SK-N-SH treated with all-trans-retinoic acid at 6 μM for 48 hours (cell line): Measurements from ENCODE around the gene SLC7A9.

Experiments used
- ATAC-seq: fragments of 200-7000 bp; cut with Tn5 transposase; 3 replicates; pipeline ENCODE4 v1.9.1; 2020; ENCODE audit warnings: mild to moderate bottlenecking, moderate library complexity
- ARNTL ChIP-seq: fragments of 450-650 bp; formaldehyde crosslinking; IDR thresholded peaks from 2 replicates; pipeline ENCODE4 v1.5.0; 2020; ENCODE audit warnings: low read depth, mild to moderate bottlenecking, moderate library complexity, borderline replicate concordance
- BACH2 ChIP-seq: fragments of 250-450 bp; sonication (Bioruptor Pico); IDR thresholded peaks from 2 replicates; pipeline ENCODE4 v1.9.0; 2021; ENCODE audit warnings: mild to moderate bottlenecking, borderline replicate concordance
- CSDC2 ChIP-seq: fragments of 250-450 bp; sonication (Bioruptor Pico); IDR thresholded peaks from 2 replicates; pipeline ENCODE4 v1.5.0; 2020; ENCODE audit warnings: mild to moderate bottlenecking, moderate library complexity
- ESRRG ChIP-seq: fragments of 250-450 bp; sonication (Bioruptor Pico); IDR thresholded peaks from 2 replicates; pipeline ENCODE4 v1.6.1; 2021; ENCODE audit warnings: mild to moderate bottlenecking
- GLIS3 ChIP-seq: fragments of 250-450 bp; sonication (Bioruptor Pico); IDR thresholded peaks from 2 replicates; pipeline ENCODE4 v1.5.0; 2020; ENCODE audit warnings: mild to moderate bottlenecking, moderate library complexity
- ISL1 ChIP-seq: fragments of 250-450 bp; sonication (Bioruptor Pico); IDR thresholded peaks from 2 replicates; pipeline ENCODE4 v2.1.2; 2022; ENCODE audit warnings: mild to moderate bottlenecking, moderate library complexity
- OSR1 ChIP-seq: fragments of 250-450 bp; sonication (Bioruptor Pico); IDR thresholded peaks from 2 replicates; pipeline ENCODE4 v1.8.0; 2022; ENCODE audit warnings: moderate library complexity, mild to moderate bottlenecking, inconsistent platforms
- PATZ1 ChIP-seq: fragments of 250-450 bp; sonication (Bioruptor Pico); IDR thresholded peaks from 2 replicates; pipeline ENCODE4 v1.8.0; 2020; ENCODE audit warnings: mild to moderate bottlenecking, moderate library complexity, borderline replicate concordance
- PPARA ChIP-seq: fragments of 250-450 bp; sonication (Bioruptor Pico); IDR thresholded peaks from 2 replicates; pipeline ENCODE4 v1.5.0; 2020; ENCODE audit warnings: mild to moderate bottlenecking, borderline replicate concordance
- RARB ChIP-seq: fragments of 250-450 bp; sonication (Bioruptor Pico); IDR thresholded peaks from 2 replicates; pipeline ENCODE4 v1.8.0; 2021; ENCODE audit warnings: mild to moderate bottlenecking, moderate library complexity
- SNAI2 ChIP-seq: fragments of 250-450 bp; sonication (Bioruptor Pico); IDR thresholded peaks from 2 replicates; pipeline ENCODE4 v1.5.0; 2020; ENCODE audit warnings: mild to moderate bottlenecking, moderate library complexity
- TCF4 ChIP-seq: fragments of 250-450 bp; sonication (Bioruptor Pico); IDR thresholded peaks from 2 replicates; pipeline ENCODE4 v1.8.0; 2021; ENCODE audit warnings: mild to moderate bottlenecking, moderate library complexity, borderline replicate concordance
- TSHZ2 ChIP-seq: fragments of 250-450 bp; sonication (Bioruptor Pico); IDR thresholded peaks from 2 replicates; pipeline ENCODE4 v1.5.0; 2020; ENCODE audit warnings: mild to moderate bottlenecking, moderate library complexity
- ZFP3 ChIP-seq: fragments of 250-450 bp; sonication (Bioruptor Pico); IDR thresholded peaks from 2 replicates; pipeline ENCODE4 v1.5.0; 2020; ENCODE audit warnings: mild to moderate bottlenecking, moderate library complexity
- ZFP30 ChIP-seq: fragments of 450-650 bp; formaldehyde crosslinking; IDR thresholded peaks from 2 replicates; pipeline ENCODE4 v1.5.0; 2022; ENCODE audit warnings: mild to moderate bottlenecking, moderate library complexity
- ZNF565 ChIP-seq: fragments of 450-650 bp; formaldehyde crosslinking; conservative IDR thresholded peaks from 2 replicates; pipeline ENCODE4 v1.5.0; 2020; ENCODE audit warnings: low read depth, mild to moderate bottlenecking, moderate library complexity
- ZNF70 ChIP-seq: fragments of 450-650 bp; formaldehyde crosslinking; IDR thresholded peaks from 2 replicates; pipeline ENCODE4 v1.5.0; 2020; ENCODE audit warnings: mild to moderate bottlenecking, moderate library complexity
- ZNF8 ChIP-seq: fragments of 450-650 bp; formaldehyde crosslinking; IDR thresholded peaks from 2 replicates; pipeline ENCODE4 v1.5.0; 2020; ENCODE audit warnings: mild to moderate bottlenecking, moderate library complexity
- TF ChIP-seq, protein P1 (sequence below): fragments of 250-450 bp; sonication (Bioruptor Pico); IDR thresholded peaks from 2 replicates; pipeline ENCODE4 v1.5.1; 2021; ENCODE audit warnings: mild to moderate bottlenecking, moderate library complexity

The SLC7A9 gene

DNA sequence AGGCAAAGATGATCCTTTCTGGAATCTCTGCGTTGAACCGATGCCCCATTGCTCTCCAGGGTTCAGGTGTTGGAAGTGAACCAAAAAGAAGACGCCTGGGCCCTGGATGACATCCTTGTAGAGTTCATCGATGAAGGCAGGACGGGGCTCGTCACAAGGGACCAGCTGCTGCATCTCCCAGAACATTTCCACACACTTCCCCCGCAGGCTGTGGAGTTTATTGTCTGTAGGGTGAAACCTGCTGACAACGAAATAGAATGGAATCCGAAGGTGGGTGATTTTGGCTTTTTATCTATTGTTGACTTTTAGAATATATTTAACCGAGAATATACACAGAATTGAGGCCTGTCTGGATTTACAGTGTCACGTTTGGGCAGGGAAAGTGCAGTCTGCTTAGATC is 58.4 kb downstream of the SLC7A9 start:
- no peak for ATAC-seq
- TF ChIP-seq TSHZ2 (CRISPR knock-in tag) (no peak), ESRRG (CRISPR knock-in tag) (no peak), ZFP3 (CRISPR knock-in tag) (no peak), ISL1 (no peak)

DNA sequence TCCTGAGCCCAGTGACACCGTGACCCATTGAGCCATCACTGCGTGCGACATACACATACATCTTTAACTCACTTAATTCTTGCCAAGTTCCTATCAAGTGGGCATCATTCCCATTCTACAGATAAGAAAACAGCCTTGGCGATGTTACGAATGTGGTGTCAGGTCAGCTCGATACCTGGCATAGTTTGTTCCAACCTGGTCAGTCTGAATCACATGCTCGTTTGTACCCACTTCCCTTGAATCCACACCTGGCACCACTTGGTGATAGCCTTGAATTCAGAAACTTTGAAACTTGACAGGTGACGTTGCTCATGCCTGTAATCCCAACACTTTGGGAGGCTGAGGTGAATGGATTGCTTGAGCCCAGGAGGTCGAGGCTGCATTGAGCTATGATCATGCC is 59.1 kb downstream of the SLC7A9 start:
- TF ChIP-seq ZNF8 (CRISPR knock-in tag) (no peak), ZFP3 (CRISPR knock-in tag) (no peak)
- ATAC-seq: no peak

GRCh38 chr19:32809754-32810153 is 59.8 kb downstream of the SLC7A9 start:
- TF ChIP-seq RARB (no peak), ARNTL (CRISPR knock-in tag) (no peak), TSHZ2 (CRISPR knock-in tag) (no peak), TCF4 (no peak), ZFP30 (no peak), ZNF70 (CRISPR knock-in tag) (no peak), ISL1 (no peak), ZNF565 (CRISPR knock-in tag) (no peak)
- TF ChIP-seq, protein P1, sequence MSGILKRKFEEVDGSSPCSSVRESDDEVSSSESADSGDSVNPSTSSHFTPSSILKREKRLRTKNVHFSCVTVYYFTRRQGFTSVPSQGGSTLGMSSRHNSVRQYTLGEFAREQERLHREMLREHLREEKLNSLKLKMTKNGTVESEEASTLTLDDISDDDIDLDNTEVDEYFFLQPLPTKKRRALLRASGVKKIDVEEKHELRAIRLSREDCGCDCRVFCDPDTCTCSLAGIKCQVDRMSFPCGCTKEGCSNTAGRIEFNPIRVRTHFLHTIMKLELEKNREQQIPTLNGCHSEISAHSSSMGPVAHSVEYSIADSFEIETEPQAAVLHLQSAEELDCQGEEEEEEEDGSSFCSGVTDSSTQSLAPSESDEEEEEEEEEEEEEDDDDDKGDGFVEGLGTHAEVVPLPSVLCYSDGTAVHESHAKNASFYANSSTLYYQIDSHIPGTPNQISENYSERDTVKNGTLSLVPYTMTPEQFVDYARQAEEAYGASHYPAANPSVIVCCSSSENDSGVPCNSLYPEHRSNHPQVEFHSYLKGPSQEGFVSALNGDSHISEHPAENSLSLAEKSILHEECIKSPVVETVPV (CRISPR knock-in tag): no peak
- no peak for ATAC-seq

DNA sequence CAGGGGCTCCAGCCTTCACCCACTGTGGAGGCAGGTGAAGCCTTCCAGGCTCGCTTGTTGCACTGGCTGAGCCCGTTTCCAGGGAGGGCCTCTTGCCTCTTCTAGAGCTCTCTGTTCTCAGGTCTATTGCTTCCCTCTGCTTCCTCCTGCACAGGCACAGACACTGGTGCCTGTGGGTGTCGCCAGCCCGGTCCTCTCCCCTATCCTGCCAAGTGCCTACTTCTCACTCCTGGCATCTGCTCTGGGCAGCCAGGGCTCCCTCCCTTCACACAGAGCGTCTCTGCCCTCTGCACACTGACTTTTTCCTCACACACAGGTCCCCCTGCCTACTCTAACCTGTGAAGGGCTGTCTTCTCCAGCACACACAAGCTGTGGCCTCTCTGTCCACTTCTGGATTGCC is 60.3 kb downstream of the SLC7A9 start:
- TF ChIP-seq GLIS3 (CRISPR knock-in tag) (no peak), ESRRG (CRISPR knock-in tag) (no peak), PATZ1 (CRISPR knock-in tag) (no peak), OSR1 (CRISPR knock-in tag) (no peak), CSDC2 (no peak), SNAI2 (CRISPR knock-in tag) (no peak), ZFP3 (CRISPR knock-in tag) (no peak), PPARA (CRISPR knock-in tag) (no peak), ZFP30 (no peak), TSHZ2 (CRISPR knock-in tag) (no peak), BACH2 (no peak)
- peak; percentile 63 for ATAC-seq
